GM12872 (cell line): Measurements from ENCODE around the gene C10orf90.

ENCODE experiments used
- CTCF ChIP-seq: IDR thresholded peaks from 3 replicates; pipeline ENCODE4 v1.5.1; 2011; ENCODE audit warnings: low read depth, mild to moderate bottlenecking, low read length, moderate library complexity; ENCODE audit not compliant: insufficient read depth

C10orf90 gene

GRCh38 chr10:126524526-126524925 is 146.0 kb downstream of the C10orf90 start:
- no peak for TF ChIP-seq CTCF

- TF ChIP-seq CTCF, result no peak
Measured at GRCh38 chr10:126523071-126523470, 147.4 kb downstream of the C10orf90 start.

GRCh38 chr10:126521399-126521798 is 149.1 kb downstream of the C10orf90 start:
- no peak for TF ChIP-seq CTCF

GRCh38 chr10:126520751-126521317 is 149.7 kb downstream of the C10orf90 start:
- no peak for TF ChIP-seq CTCF

GRCh38 chr10:126519992-126520391 is 150.5 kb downstream of the C10orf90 start:
- TF ChIP-seq CTCF, result no peak

- no peak for TF ChIP-seq CTCF
Measured at GRCh38 chr10:126519185-126519584, 151.3 kb downstream of the C10orf90 start.

GRCh38 chr10:126518218-126519080 is 152.0 kb downstream of the C10orf90 start:
- TF ChIP-seq CTCF, result no peak
